Natural killer cell (primary cell): ENCODE measurements around the gene SFXN2. TPM values are rescaled to one million over a fixed set of nuclear protein-coding genes. Genes with fewer than 3 reads are reported as not detected.
A peak's percentile ranks its signal among the peaks of the same experiment; 100 is the strongest.

ENCODE experiments used
- ATAC-seq, 3 donors: fragments of 150-1000 bp in 2 of 3; fragments of 200-7000 bp in 1 of 3; cut with Tn5 transposase; 1 replicate in 1 of 3; 2 replicates in 2 of 3; pipeline ENCODE4 v1.10.0; 2021; ENCODE audit warnings: mild to moderate bottlenecking in 2 of 3, moderate library complexity in 2 of 3
- DNase-seq, 2 donors: peaks; one replicate each; pipeline versions ENCODE4 v3.0.0 to v3.0.0-alpha.2; 2013 to 2021; ENCODE audit warnings: mixed read lengths in 1 of 2
- H3K27ac ChIP-seq: one replicate; pipeline ENCODE4 v1.5.1; 2013; ENCODE audit warnings: mild to moderate bottlenecking, low read length
- H3K27me3 ChIP-seq: one replicate; pipeline ENCODE4 v1.6.1; 2013; ENCODE audit warnings: low read length; ENCODE audit not compliant: control insufficient read depth, insufficient read depth
- H3K36me3 ChIP-seq: one replicate; pipeline ENCODE4 v1.6.1; 2013; ENCODE audit warnings: low read length; ENCODE audit not compliant: control insufficient read depth, insufficient read depth
- H3K4me1 ChIP-seq: one replicate; pipeline ENCODE4 v1.6.1; 2013; ENCODE audit warnings: low read length; ENCODE audit not compliant: control insufficient read depth, insufficient read depth
- H3K4me3 ChIP-seq: one replicate; pipeline ENCODE4 v1.5.1; 2013; ENCODE audit warnings: low read length
- H3K9me3 ChIP-seq: one replicate; pipeline ENCODE4 v1.6.1; 2013; ENCODE audit warnings: low read length; ENCODE audit not compliant: control insufficient read depth, insufficient read depth
- H3K27ac Mint-ChIP-seq, 2 donors: one replicate each; pipeline ENCODE4 v1.8.0; 2022; ENCODE audit warnings: mild to moderate bottlenecking in 2 of 2, mixed read lengths in 2 of 2, moderate library complexity in 1 of 2
- H3K27me3 Mint-ChIP-seq, 2 donors: one replicate each; pipeline ENCODE4 v1.8.0; 2022; ENCODE audit warnings: low read depth in 2 of 2, mixed read lengths in 2 of 2
- H3K36me3 Mint-ChIP-seq: one replicate; pipeline ENCODE4 v1.8.0; 2022; ENCODE audit warnings: mixed read lengths
- H3K4me1 Mint-ChIP-seq, 2 donors: one replicate each; pipeline ENCODE4 v1.8.0; 2022; ENCODE audit warnings: mixed read lengths in 2 of 2
- H3K4me3 Mint-ChIP-seq: one replicate; pipeline ENCODE4 v1.8.0; 2022; ENCODE audit warnings: mild to moderate bottlenecking, moderate library complexity, mixed read lengths
- H3K9me3 Mint-ChIP-seq, 2 donors: one replicate each; pipeline ENCODE4 v1.8.0; 2022; ENCODE audit warnings: mixed read lengths in 2 of 2
- WGBS: methylation state at CpG from one replicate; pipeline ENCODE4 v1.1.7; 2013; ENCODE audit warnings: missing lambda C conversion rate; ENCODE audit not compliant: insufficient coverage; 5-methylcytosine and 5-hydroxymethylcytosine counted together
- intact Hi-C: fragments of 100-400 bp; cut with micrococcal nuclease; formaldehyde crosslinking; loops from one replicate; pipeline ENCODE4 v1.14.2; 2022
- total RNA-seq, 4 donors: library from RNA; stranded (reverse); fragments of 120-200 nt in 1 of 4; gene quantifications; one replicate each; pipeline versions ENCODE4 v1.2.3 to v1.2.4, GENCODE V29; 2013 to 2022
- TF ChIP-seq, protein P1 (sequence below): fragments of 200-600 bp; IDR thresholded peaks from one replicate; pipeline ENCODE4 v1.8.0; 2022; ENCODE audit warnings: antibody characterized with exemption

The SFXN2 gene
- total RNA-seq, 3 donors from 2014 or later (not counting 1 experiment from before 2014, with no cell fraction given), result 4.8 to 8.0 (median 5.1) TPM

GRCh38 chr10:102670871-102671434 is 43.5 kb upstream of the SFXN2 start:
- no peaks in the 10 kb centered on the region for H3K36me3 Mint-ChIP-seq
- intact Hi-C loops, result no loop called here

GRCh38 chr10:102673236-102673818 is 41.1 kb upstream of the SFXN2 start:
- H3K4me1 ChIP-seq, result peaks cover 48% of the 10 kb centered on the region

More at GRCh38 chr10:102670871-102671434, 43.5 kb upstream of the SFXN2 start:
- DNase-seq (no peak), ATAC-seq (no peak)
- no peaks in the 10 kb centered on the region for H3K36me3 ChIP-seq
- 94% methylated on average over 6 of the region's 6 CpGs for WGBS
- H3K27ac ChIP-seq, result no peak overlapping the region
- H3K4me1 ChIP-seq, result peaks cover 37% of the 10 kb centered on the region
- H3K9me3 ChIP-seq, result no peaks in the 10 kb centered on the region
- Mint-ChIP-seq H3K27me3 (no peaks in the 10 kb centered on the region), H3K27ac (no peak overlapping the region), H3K4me1 (peaks cover 26 to 39% of the 10 kb centered on the region in 2 donors), H3K9me3 (no peaks in the 10 kb centered on the region), H3K4me3 (no peak overlapping the region)
- H3K27me3 ChIP-seq, result no peaks in the 10 kb centered on the region
- no peak overlapping the region for H3K4me3 ChIP-seq
- TF ChIP-seq, protein P1, sequence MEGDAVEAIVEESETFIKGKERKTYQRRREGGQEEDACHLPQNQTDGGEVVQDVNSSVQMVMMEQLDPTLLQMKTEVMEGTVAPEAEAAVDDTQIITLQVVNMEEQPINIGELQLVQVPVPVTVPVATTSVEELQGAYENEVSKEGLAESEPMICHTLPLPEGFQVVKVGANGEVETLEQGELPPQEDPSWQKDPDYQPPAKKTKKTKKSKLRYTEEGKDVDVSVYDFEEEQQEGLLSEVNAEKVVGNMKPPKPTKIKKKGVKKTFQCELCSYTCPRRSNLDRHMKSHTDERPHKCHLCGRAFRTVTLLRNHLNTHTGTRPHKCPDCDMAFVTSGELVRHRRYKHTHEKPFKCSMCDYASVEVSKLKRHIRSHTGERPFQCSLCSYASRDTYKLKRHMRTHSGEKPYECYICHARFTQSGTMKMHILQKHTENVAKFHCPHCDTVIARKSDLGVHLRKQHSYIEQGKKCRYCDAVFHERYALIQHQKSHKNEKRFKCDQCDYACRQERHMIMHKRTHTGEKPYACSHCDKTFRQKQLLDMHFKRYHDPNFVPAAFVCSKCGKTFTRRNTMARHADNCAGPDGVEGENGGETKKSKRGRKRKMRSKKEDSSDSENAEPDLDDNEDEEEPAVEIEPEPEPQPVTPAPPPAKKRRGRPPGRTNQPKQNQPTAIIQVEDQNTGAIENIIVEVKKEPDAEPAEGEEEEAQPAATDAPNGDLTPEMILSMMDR, result no peak

DNA sequence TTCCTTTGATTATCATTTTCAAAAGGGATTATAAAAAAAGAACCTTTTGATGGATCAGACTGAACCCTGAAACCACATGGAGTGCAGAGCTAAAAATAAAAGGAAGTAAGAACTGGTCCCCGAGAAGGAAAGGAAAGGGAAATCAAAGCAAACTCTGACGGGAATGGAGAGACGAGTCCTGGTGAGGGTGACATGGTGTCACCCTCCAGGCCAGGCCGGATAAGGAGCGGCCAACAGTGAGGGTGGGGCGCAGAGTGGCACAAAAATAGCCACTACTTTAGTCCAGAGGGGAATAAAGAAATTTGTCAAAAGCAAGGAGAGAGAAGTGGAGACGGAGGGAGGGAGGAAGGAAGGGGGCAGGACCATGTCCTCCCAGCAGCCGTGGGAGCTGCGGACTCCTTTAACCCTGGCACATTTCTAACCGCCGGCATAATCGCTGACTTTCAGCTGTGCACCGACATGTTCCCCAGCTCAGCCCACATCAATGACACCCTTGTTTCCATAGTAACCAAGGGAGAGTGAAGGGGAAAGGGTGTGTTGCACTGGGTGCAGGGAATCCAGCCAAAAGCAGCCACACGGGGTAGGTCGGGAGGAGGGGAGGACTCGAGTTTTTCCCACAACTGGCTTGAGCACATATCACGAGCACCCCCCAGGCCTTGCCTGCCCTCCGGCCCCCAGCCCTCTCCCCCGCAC is 40.5 kb upstream of the SFXN2 start:
- H3K4me3 Mint-ChIP-seq, result peak overlapping the region; percentile 91

More at GRCh38 chr10:102673236-102673818, 41.1 kb upstream of the SFXN2 start:
- no peak for ATAC-seq
- no peaks in the 10 kb centered on the region for H3K9me3 Mint-ChIP-seq
- TF ChIP-seq, protein P1, result no peak
- Histone ChIP-seq H3K27me3 (no peaks in the 10 kb centered on the region), H3K4me3 (no peak overlapping the region), H3K27ac (peak overlapping the region; percentile 77), H3K9me3 (no peaks in the 10 kb centered on the region), H3K36me3 (no peaks in the 10 kb centered on the region)
- no peak for DNase-seq
- peak overlapping the region; percentile 91 for H3K4me3 Mint-ChIP-seq
- no peaks in the 10 kb centered on the region for H3K27me3 Mint-ChIP-seq
- peak overlapping the region; percentile 85 for H3K27ac Mint-ChIP-seq
- 87% methylated on average over 11 of the region's 13 CpGs for WGBS
- intact Hi-C loops, result no loop called here
- H3K36me3 Mint-ChIP-seq, result no peaks in the 10 kb centered on the region
- peaks cover 26 to 38% of the 10 kb centered on the region in 2 donors for H3K4me1 Mint-ChIP-seq

More for the DNA sequence above, 40.5 kb upstream of the SFXN2 start:
- Mint-ChIP-seq H3K27me3 (no peaks in the 10 kb centered on the region), H3K27ac (peak overlapping the region; percentile 85), H3K9me3 (no peaks in the 10 kb centered on the region), H3K36me3 (no peaks in the 10 kb centered on the region), H3K4me1 (peaks cover 33 to 43% of the 10 kb centered on the region in 2 donors)
- DNase-seq, result peak; percentile 41 to 91
- Histone ChIP-seq H3K27ac (peak overlapping the region; percentile 77), H3K36me3 (no peaks in the 10 kb centered on the region), H3K4me1 (peaks cover 52% of the 10 kb centered on the region), H3K27me3 (no peaks in the 10 kb centered on the region), H3K9me3 (no peaks in the 10 kb centered on the region), H3K4me3 (peak overlapping the region; percentile 25)
- ATAC-seq, result peak; percentile 77 to 86 (median 85)
- WGBS, result 7% methylated on average over 17 of the region's 19 CpGs
- intact Hi-C loops, result loop anchor here (2.0 kb wide), 2 partner anchors 13 to 27 kb away; no protein-coding TSS in a partner anchor
- TF ChIP-seq, protein P1, result no peak
